ENCODE measurements around the gene PSMD5.
A peak's percentile ranks its signal among the peaks of the same experiment; 100 is the strongest.

The PSMD5 gene

GRCh38 chr9:120876842-120877240 lies 34.1 kb upstream of the PSMD5 start, which contains the start of gene PHF19:
Gene PHF19, minus strand, starts transcription at chr9:120877188. Its CDS starts 2,447 bp downstream, at chr9:120874741.
- TF ChIP-seq TAF1 (IDR thresholded peaks at IDR 0.05; ENCODE audit: borderline replicate concordance, insufficient read depth, low read length) (0 out of 2 replicates have a peak, but pooled peaks have one; percentile 8), POLR2AphosphoS5 (IDR thresholded peaks at IDR 0.05; ENCODE audit: low read depth, low read length) (no peak), FOXP2 (optimal IDR thresholded peaks at IDR 0.05; ENCODE audit: borderline replicate concordance, extremely low read depth, extremely low read length, insufficient read depth) (no peak), SIN3A (IDR thresholded peaks at IDR 0.05; ENCODE audit: borderline replicate concordance, insufficient read depth, low read length) (no peak), REST (IDR thresholded peaks at IDR 0.05; ENCODE audit: insufficient read depth in 1 of 2, low read depth in 2 of 2, low read length in 2 of 2) (no peak)

DNA sequence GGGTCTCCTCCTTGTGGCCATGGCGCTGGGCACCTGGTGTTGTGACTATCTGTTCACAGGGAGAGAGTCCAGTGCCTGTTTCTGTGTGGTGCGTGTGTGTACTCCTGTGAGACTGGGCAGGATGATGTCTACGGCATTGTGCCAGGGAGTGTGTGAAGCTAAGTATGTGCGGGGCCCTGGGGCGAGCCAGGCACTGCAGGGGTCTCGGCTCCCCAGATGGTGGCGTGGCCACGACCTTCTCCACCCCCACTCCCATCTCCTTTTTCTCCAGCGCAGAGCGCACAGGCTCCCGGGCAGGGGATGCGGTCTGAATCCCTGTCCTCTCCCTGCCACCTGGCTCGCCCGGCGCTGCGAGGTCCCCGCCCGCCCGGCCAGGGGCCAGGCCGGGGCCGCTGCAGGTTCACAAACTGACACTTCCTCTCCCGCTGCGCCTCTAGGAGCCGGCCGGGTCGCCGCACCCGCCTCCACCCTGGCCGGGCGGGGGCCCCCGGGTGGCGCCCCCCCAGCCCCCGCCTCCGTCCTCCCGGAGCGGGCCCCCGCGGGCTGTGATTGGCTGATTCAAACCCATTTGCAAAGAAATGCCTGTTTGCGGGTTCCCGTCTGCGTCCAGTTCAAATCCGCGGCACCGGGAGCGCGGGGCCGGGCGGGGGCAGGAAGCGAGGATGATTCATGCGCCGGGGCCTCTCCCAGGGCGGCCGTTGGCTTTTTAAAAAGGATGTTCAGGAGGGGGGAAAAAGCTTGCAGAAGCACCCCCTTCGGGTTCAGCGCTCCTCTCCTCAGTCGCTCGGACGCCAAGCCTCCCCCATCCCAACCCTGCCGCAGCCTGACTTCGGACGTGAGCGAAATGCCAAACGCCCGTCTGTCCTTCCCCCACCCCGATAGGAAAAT lies 33.5 kb upstream of the PSMD5 start:
- TF ChIP-seq FOXP2 (optimal IDR thresholded peaks at IDR 0.05; ENCODE audit: borderline replicate concordance, extremely low read depth, extremely low read length, insufficient read depth) (peak; percentile 45), TAF1 (IDR thresholded peaks at IDR 0.05; ENCODE audit: borderline replicate concordance, insufficient read depth, low read length) (peak; percentile 54; the same call in 1 of the 2 replicates), SIN3A (IDR thresholded peaks at IDR 0.05; ENCODE audit: borderline replicate concordance, insufficient read depth, low read length) (no peak)

DNA sequence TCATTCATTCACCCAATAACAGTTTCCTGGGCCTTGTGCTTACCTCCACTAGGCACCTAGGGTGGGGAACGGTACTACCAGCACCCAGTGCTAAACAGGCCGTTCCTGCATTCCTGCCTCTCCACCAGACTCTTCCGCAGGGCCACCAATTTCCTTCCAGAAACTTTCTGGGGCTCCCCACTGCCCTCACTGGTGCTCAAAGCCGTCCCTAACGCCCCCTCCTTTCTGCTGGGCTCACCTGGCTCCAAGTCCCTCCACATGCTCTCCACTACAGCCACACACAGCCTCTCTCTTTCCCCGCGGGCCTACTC lies 32.9 kb upstream of the PSMD5 start:
- TF ChIP-seq FOXP2 (optimal IDR thresholded peaks at IDR 0.05; ENCODE audit: borderline replicate concordance, extremely low read depth, extremely low read length, insufficient read depth) (no peak), TAF1 (IDR thresholded peaks at IDR 0.05; ENCODE audit: borderline replicate concordance, insufficient read depth, low read length) (no peak), POLR2AphosphoS5 (IDR thresholded peaks at IDR 0.05; ENCODE audit: low read depth, low read length) (no peak), SIN3A (IDR thresholded peaks at IDR 0.05; ENCODE audit: borderline replicate concordance, insufficient read depth, low read length) (no peak)

GRCh38 chr9:120875195-120875565 lies 32.5 kb upstream of the PSMD5 start:
- TF ChIP-seq REST (IDR thresholded peaks at IDR 0.05; ENCODE audit: insufficient read depth in 1 of 2, low read depth in 2 of 2, low read length in 2 of 2) (no peak), SIN3A (IDR thresholded peaks at IDR 0.05; ENCODE audit: borderline replicate concordance, insufficient read depth, low read length) (no peak), TAF1 (IDR thresholded peaks at IDR 0.05; ENCODE audit: borderline replicate concordance, insufficient read depth, low read length) (no peak), POLR2AphosphoS5 (IDR thresholded peaks at IDR 0.05; ENCODE audit: low read depth, low read length) (no peak), FOXP2 (optimal IDR thresholded peaks at IDR 0.05; ENCODE audit: borderline replicate concordance, extremely low read depth, extremely low read length, insufficient read depth) (no peak)

DNA sequence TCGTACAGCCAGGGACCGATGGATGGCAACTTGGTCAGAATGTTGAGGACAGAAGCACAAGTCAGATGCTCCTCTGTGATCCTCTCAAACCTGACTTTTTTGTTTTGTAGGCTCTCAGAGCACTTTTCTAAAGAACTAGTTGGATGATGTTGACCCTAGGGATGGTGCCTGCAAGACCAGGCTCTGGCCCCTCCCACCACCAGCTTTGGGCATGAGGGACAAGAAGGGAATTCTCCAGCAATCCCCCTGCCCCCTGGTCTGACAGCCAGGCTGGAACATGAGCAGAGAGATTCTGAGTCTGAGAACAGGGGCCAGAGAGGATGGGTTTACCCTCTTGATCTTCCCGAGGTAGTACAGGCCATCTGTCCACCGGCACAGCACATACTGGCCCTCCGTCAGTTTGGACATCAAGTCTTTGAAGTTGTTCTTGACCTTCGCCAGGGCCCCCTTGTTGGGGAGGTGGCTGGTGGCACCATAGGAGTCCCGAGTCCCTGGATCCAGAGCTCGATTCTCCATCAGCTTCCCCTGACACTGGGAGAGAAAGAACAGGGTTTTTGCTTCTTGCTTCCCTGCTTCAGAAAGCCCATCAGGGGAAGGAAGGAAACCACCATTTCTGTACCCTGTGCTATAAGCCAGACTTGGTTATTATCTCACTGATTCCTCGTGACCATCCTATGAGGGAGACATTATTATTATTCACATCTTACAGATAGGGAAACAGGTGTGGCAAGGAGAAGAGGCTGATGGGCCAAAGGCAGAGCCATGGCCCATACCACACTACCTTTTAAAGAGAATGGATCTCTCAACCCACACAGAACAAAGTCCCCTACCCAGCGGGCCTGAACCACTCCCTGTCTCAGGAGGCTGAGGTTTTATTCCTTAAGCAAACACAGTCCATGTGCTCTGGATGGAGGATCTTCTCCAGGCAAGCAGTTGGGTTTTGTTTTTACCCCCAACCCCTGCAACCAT lies 31.8 kb upstream of the PSMD5 start:
- TF ChIP-seq REST (IDR thresholded peaks at IDR 0.05; ENCODE audit: insufficient read depth in 1 of 2, low read depth in 2 of 2, low read length in 2 of 2) (no peak), TAF1 (IDR thresholded peaks at IDR 0.05; ENCODE audit: borderline replicate concordance, insufficient read depth, low read length) (no peak), FOXP2 (optimal IDR thresholded peaks at IDR 0.05; ENCODE audit: borderline replicate concordance, extremely low read depth, extremely low read length, insufficient read depth) (no peak), POLR2AphosphoS5 (IDR thresholded peaks at IDR 0.05; ENCODE audit: low read depth, low read length) (no peak), SIN3A (IDR thresholded peaks at IDR 0.05; ENCODE audit: borderline replicate concordance, insufficient read depth, low read length) (no peak)

All from PFSK-1 (cell line).